DND-41 (cell line): Measurements from ENCODE around the gene NME7.

Source experiments
- ATAC-seq: fragments of 200-7000 bp; cut with Tn5 transposase; 3 replicates; pipeline ENCODE4 v1.9.1; 2021; ENCODE audit warnings: low read depth; ENCODE audit not compliant: insufficient read depth
- DNase-seq: peaks from one replicate; pipeline ENCODE4 v3.0.0-alpha.2; 2020
- H2AFZ ChIP-seq: 2 replicates; pipeline ENCODE4 v1.6.0; 2012; ENCODE audit warnings: low read depth, low read length
- H3K27ac ChIP-seq: 2 replicates; pipeline ENCODE4 v1.5.1; 2012; ENCODE audit warnings: low read length, inconsistent platforms
- H3K27me3 ChIP-seq: fragments of 200-600 bp; sonication (generic); 2 replicates; pipeline ENCODE4 v1.6.0; 2012; ENCODE audit warnings: low read length, mild to moderate bottlenecking, inconsistent platforms; ENCODE audit not compliant: insufficient read depth, poor library complexity
- H3K36me3 ChIP-seq: 2 replicates; pipeline ENCODE4 v1.5.1; 2012; ENCODE audit warnings: low read length, inconsistent platforms; ENCODE audit not compliant: insufficient read depth
- H3K4me1 ChIP-seq: 2 replicates; pipeline ENCODE4 v1.5.1; 2012; ENCODE audit warnings: mild to moderate bottlenecking, low read length; ENCODE audit not compliant: insufficient read depth
- H3K4me2 ChIP-seq: 2 replicates; pipeline ENCODE4 v1.6.0; 2012; ENCODE audit warnings: mild to moderate bottlenecking, moderate library complexity, low read length, inconsistent platforms; ENCODE audit not compliant: insufficient read depth
- H3K4me3 ChIP-seq, 2 experiments: fragments of 200-600 bp in 1 of 2; shearing (Covaris generic) in 1 of 2; 2 replicates each; pipeline ENCODE4 v1.5.1; 2012 to 2016; ENCODE audit warnings: inconsistent platforms in 2 of 2, low read length in 2 of 2, mild to moderate bottlenecking in 2 of 2, low read depth in 1 of 2, moderate library complexity in 1 of 2
- H3K79me2 ChIP-seq: 2 replicates; pipeline ENCODE4 v1.6.0; 2012; ENCODE audit warnings: low read length, inconsistent platforms; ENCODE audit not compliant: insufficient read depth
- H3K9ac ChIP-seq: 2 replicates; pipeline ENCODE4 v1.6.0; 2012; ENCODE audit warnings: low read depth, mild to moderate bottlenecking, inconsistent platforms, low read length, moderate library complexity
- H3K9me3 ChIP-seq: 2 replicates; pipeline ENCODE4 v1.5.1; 2012; ENCODE audit warnings: low read length, moderate library complexity, mild to moderate bottlenecking, inconsistent platforms; ENCODE audit not compliant: insufficient read depth, severe bottlenecking
- H4K20me1 ChIP-seq: 2 replicates; pipeline ENCODE4 v1.6.0; 2012; ENCODE audit warnings: low read length; ENCODE audit not compliant: insufficient read depth
- CTCF ChIP-seq: IDR thresholded peaks from 2 replicates; pipeline ENCODE4 v1.5.1; 2012; ENCODE audit warnings: borderline replicate concordance, low read length, moderate library complexity, mild to moderate bottlenecking; ENCODE audit not compliant: poor library complexity, severe bottlenecking; ENCODE audit errors: extremely low read depth
- EZH2 ChIP-seq: IDR thresholded peaks from 3 replicates; pipeline ENCODE4 v1.6.1; 2012; ENCODE audit warnings: borderline replicate concordance, low read depth, mild to moderate bottlenecking, moderate library complexity, low read length, inconsistent platforms; ENCODE audit not compliant: severe bottlenecking

NME7 gene

GRCh38 chr1:169193191-169193850 lies 174.3 kb downstream of the NME7 start:
- TF ChIP-seq EZH2, result no peak
- TF ChIP-seq CTCF, result no peak
- H3K36me3 ChIP-seq, result no peaks in the 10 kb centered on the region
- H3K27me3 ChIP-seq, result no peaks in the 10 kb centered on the region
- H3K9me3 ChIP-seq, result no peaks in the 10 kb centered on the region
- H3K4me1 ChIP-seq, result no peaks in the 10 kb centered on the region
- ATAC-seq (no peak), DNase-seq (no peak)
- H3K9ac ChIP-seq, result no peak overlapping the region
- H4K20me1 ChIP-seq, result no peaks in the 10 kb centered on the region
- no peak overlapping the region for H2AFZ ChIP-seq
- no peak overlapping the region for H3K4me2 ChIP-seq
- no peaks in the 10 kb centered on the region for H3K79me2 ChIP-seq
- H3K4me3 ChIP-seq, result no peak overlapping the region
- H3K27ac ChIP-seq, result no peak overlapping the region

- no peak for ATAC-seq
- H3K4me1 ChIP-seq, result no peaks in the 10 kb centered on the region
- H3K9ac ChIP-seq, result no peak overlapping the region
Observed at GRCh38 chr1:169186106-169186505, 181.5 kb downstream of the NME7 start.

GRCh38 chr1:169184812-169185211 lies 182.8 kb downstream of the NME7 start:
- Histone ChIP-seq H3K4me3 (no peak overlapping the region), H3K9me3 (no peaks in the 10 kb centered on the region), H3K36me3 (no peaks in the 10 kb centered on the region), H3K27ac (no peak overlapping the region), H4K20me1 (no peaks in the 10 kb centered on the region), H2AFZ (no peak overlapping the region), H3K79me2 (no peaks in the 10 kb centered on the region), H3K27me3 (no peaks in the 10 kb centered on the region), H3K9ac (no peak overlapping the region), H3K4me1 (no peaks in the 10 kb centered on the region), H3K4me2 (no peak overlapping the region)
- DNase-seq (no peak), ATAC-seq (no peak)
- TF ChIP-seq EZH2 (no peak), CTCF (no peak)

More at GRCh38 chr1:169186106-169186505, 181.5 kb downstream of the NME7 start:
- H3K4me2 ChIP-seq, result no peak overlapping the region
- H3K36me3 ChIP-seq, result no peaks in the 10 kb centered on the region
- no peaks in the 10 kb centered on the region for H4K20me1 ChIP-seq
- H3K4me3 ChIP-seq, result no peak overlapping the region
- no peaks in the 10 kb centered on the region for H3K79me2 ChIP-seq
- H3K9me3 ChIP-seq, result no peaks in the 10 kb centered on the region
- no peak overlapping the region for H2AFZ ChIP-seq
- no peak overlapping the region for H3K27ac ChIP-seq
- no peak for DNase-seq
- TF ChIP-seq EZH2, result no peak
- no peak for TF ChIP-seq CTCF
- no peaks in the 10 kb centered on the region for H3K27me3 ChIP-seq
